Stimulated activated CD4-positive, alpha-beta T cell treated with anti-CD3 and anti-CD28 coated beads, TNF-alpha, amount 100 ng/mL, for 24 hours (primary cell): ENCODE data around the gene FAM221A.
"Not testable (repeated sequence)": the region's sequence is repeated elsewhere in the genome, so short reads cannot be mapped to it uniquely, and the experiment has no call there.

Source experiments
- DNase-seq, 3 experiments: peaks; one replicate each; pipeline ENCODE4 v3.0.0-alpha.2; 2020; ENCODE audit warnings: low read depth in 3 of 3

The FAM221A gene

GRCh38 chr7:23709081-23709750 lies 29.2 kb downstream of the FAM221A start:
- DNase-seq = no peak

GRCh38 chr7:23710000-23710399 lies 30.0 kb downstream of the FAM221A start, which contains the start of gene STK31:
TSS of gene STK31 (plus strand) at chr7:23710219. CDS start at chr7:23710286, 67 bp downstream.
- DNase-seq = no peak

DNA sequence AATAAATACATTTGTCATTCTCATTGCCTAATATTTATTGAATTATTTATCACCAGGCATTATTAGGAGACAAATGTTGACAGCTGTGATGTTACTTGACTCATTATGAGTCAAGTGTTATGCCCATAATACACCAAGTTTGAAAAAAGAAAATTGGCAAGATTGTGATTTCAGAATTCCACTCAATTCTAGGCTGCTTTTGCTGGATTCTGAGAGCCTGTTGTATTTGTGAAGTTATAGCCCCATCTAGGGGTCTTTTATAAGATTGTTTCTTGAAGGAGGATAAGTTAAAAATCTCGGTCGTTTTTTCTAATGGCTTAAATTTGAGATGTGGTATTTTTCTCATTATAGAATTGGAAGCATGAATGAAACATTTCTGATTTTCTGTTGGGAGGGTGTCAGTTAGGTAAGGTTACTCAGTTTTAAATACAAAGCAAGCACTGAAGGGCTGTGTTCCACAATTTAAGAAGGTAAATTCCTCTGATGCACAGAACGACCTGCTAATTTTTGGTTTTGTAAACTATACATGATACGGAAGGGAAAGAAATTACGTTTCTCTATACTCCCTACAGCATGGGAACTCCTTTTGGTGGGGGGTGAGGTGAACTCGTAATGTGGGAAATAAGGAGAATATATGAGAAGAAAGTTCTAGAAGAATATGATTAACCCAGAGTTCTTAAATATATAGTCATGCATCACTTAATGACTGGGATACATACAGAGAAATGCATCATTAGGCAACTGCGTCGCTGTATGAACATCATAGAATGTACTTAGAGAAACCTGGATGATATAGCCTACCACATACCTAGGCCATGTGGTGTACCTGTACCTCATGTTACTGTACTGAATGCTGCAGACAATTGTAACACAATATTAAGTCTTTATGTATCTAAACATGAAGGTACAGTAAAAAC lies 32.6 kb downstream of the FAM221A start:
- no peak for DNase-seq

DNA sequence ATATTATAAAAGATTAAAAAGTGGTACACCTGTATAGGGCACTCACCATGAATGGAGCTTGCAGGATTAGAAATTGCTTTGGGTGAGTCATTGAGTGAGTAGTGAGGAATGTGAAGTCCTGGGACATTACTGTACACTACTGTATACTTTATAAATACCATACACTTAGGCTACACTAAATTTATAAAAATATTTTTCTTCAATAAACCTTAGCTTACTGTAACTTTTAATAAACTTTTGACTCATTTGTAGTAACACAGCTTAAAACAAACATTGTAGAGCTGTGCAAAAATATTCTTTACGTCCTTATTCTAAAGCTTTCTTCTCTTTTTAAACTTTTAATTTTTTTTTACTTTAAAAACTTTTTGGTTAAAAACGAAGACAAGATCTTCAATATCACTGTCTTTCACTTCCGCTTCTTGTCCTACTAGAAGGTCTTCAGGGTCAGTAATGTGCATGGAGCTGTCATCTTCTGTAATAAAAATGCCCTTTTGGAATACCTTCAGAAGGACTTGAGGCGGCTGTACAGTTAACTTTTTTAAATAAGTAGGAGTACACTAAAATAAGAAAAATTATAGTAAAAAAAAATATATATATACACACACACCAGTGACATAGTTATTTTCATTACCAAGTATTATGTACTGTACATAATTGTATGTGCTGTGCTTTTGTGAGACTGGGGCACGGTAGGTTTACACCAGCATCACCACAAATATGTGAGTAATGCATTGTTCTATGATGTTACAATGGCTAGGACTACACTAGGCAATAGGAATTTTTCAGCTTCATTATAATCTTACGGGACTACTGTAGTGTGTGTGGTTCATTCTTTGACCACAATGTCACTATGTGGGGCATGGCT lies 33.5 kb downstream of the FAM221A start:
- DNase-seq = no peak

DNA sequence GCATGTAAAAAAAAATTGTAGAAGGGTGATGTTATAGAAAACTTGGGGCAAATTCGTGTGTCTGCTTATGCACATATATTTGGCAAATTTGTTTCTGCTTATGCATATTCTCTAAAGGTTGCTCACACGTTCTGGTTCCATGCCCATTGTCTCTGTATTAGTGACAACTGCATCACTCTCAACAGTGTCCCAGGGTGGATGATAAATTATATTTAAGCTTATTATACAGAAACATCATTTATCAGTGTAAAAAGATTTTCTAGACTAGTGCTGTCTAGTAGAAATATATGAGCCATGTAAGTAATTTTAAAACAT lies 34.1 kb downstream of the FAM221A start:
- DNase-seq = no peak

GRCh38 chr7:23714579-23714978 lies 34.6 kb downstream of the FAM221A start:
- DNase-seq = no peak

- DNase-seq = no peak
Observed at GRCh38 chr7:23715099-23715498, 35.1 kb downstream of the FAM221A start.

DNA sequence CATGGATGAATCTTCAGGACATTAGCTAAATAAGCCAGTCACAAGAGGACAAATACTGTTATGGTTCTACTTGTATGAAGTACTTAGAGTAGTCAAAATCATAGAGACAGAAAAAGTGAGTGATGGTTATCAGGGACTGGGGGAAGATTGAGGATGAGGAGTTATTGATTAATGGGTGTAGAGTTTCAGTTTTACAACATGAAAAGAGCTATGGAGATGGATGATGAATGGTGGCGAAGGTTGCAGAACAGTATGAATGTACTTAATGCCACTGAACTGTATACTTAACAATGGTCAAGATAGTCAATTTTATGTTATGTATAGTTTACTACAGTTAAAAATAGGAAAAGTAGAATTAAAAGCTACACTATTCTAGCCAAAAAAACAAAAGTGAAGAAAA lies 37.8 kb downstream of the FAM221A start:
- DNase-seq = no peak

GRCh38 chr7:23721456-23721855 lies 41.5 kb downstream of the FAM221A start:
- no peak for DNase-seq

GRCh38 chr7:23722587-23723216 lies 42.7 kb downstream of the FAM221A start:
- DNase-seq = not testable (repeated sequence)

- not testable (repeated sequence) for DNase-seq
Observed at GRCh38 chr7:23724113-23724512, 44.1 kb downstream of the FAM221A start.

DNA sequence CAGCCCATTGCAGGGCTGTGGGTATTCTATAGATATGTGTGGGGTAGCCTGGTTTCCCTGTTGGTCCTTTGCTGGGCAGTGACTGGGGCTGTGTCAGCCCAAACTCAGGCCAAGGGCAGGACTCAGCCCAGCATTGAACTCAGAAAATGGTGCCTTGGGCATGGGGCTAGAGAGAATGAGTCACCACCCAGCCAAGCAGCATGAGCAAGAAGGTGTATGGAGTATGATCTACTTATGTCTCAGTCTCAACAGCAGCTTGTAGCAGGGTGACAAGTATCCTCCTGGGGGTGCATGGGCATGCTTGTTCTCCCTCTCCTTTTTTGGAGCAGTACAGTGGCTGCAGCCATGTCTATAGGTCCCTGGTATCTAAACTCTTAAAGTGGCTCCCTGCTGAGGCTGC lies 62.1 kb downstream of the FAM221A start:
- DNase-seq = no peak

- no peak for DNase-seq
Observed at GRCh38 chr7:23743226-23743625, 63.2 kb downstream of the FAM221A start.

GRCh38 chr7:23746629-23747028 lies 66.6 kb downstream of the FAM221A start:
- DNase-seq = no peak

DNA sequence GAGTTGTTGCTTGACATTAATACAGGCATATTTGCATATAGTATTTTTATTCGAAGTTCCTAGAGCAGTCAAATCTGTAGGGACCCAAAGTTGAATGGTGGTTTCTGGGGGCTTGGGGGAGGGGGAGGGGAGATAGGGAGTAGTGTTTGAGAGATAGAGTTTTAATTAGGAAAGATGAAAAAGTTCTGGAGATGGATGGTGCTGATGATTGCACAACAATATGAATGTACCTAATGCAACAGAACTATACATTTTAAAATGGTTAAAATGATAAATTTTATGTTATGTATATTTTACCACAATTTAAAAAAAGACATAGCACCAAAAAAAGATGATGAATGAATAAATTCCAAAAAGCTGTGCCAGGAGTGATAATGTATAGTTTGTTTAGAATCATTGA lies 71.9 kb downstream of the FAM221A start:
- DNase-seq = no peak
